Left ventricle myocardium inferior (tissue), 1 donor: ENCODE results near the gene FOXN4. TPM values are rescaled to one million over a fixed set of nuclear protein-coding genes. Genes with fewer than 3 reads are reported as not detected.

Experiments
- DNase-seq: peaks from one replicate; pipeline ENCODE4 v3.0.0-alpha.2; 2020
- H3K27ac ChIP-seq: fragments of 200-600 bp; replicated peaks from 2 replicates; pipeline ENCODE4 v1.8.0; 2021
- H3K27me3 ChIP-seq: fragments of 200-600 bp; 2 replicates; pipeline ENCODE4 v1.8.0; 2021; ENCODE audit warnings: low read depth
- H3K36me3 ChIP-seq: fragments of 200-600 bp; 2 replicates; pipeline ENCODE4 v1.8.0; 2021
- H3K4me1 ChIP-seq: fragments of 200-600 bp; 2 replicates; pipeline ENCODE4 v1.8.0; 2021
- H3K4me3 ChIP-seq: fragments of 200-600 bp; 2 replicates; pipeline ENCODE4 v1.8.0; 2021; ENCODE audit warnings: mild to moderate bottlenecking, moderate library complexity
- H3K9me3 ChIP-seq: fragments of 200-600 bp; replicated peaks from 2 replicates; pipeline ENCODE4 v1.8.0; 2021
- intact Hi-C: fragments of 100-400 bp; cut with micrococcal nuclease; formaldehyde crosslinking; loops from one replicate; pipeline ENCODE4 v1.11.0; 2022
- total RNA-seq: library from RNA; stranded (reverse); fragmentation: NEBNext Ultra II Directional; extraction: Animal tissue kit (Norgen Biotek cat#: 25700); gene quantifications from one replicate; pipeline ENCODE4 v1.2.1, GENCODE V29; 2021
- TF ChIP-seq, protein P1 (sequence below): fragments of 200-600 bp; IDR thresholded peaks from 2 replicates; pipeline ENCODE4 v1.8.0; 2021; ENCODE audit warnings: antibody characterized with exemption, mild to moderate bottlenecking, borderline replicate concordance
- donor health status: DM: no; HTN: yes; CAD: no; lungs with severe emphysema.

FOXN4 gene
- total RNA-seq, 1 donor from 2014 or later = not detected

DNA sequence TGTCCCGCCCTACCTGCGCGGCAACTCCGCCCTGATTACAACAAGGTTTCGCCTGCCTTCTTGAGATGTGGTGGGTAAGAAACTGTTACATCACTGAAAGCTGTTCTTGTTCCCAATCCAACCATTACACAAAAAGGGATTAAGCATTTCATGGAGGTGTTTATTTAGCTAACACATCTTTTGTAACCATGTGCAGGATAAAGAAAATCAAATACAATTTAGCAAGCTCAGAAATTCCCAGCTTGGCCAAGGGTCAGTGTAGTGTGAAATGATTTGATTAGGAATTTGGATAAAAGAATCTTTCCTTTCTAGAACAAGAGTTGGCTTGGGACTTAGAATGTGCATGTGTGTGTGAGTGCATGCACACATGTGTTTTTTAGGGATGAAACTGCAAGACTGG lies 6.3 kb downstream of the FOXN4 start:
- peaks cover 58% of the 10 kb centered on the region for H3K27me3 ChIP-seq
- DNase-seq = no peak

GRCh38 chr12:109302358-109302757 lies 6.7 kb downstream of the FOXN4 start:
- Histone ChIP-seq H3K9me3 (no peaks in the 10 kb centered on the region), H3K4me1 (no peaks in the 10 kb centered on the region), H3K4me3 (no peak overlapping the region), H3K36me3 (no peaks in the 10 kb centered on the region), H3K27me3 (peaks cover 54% of the 10 kb centered on the region), H3K27ac (no peak overlapping the region)
- TF ChIP-seq, protein P1, sequence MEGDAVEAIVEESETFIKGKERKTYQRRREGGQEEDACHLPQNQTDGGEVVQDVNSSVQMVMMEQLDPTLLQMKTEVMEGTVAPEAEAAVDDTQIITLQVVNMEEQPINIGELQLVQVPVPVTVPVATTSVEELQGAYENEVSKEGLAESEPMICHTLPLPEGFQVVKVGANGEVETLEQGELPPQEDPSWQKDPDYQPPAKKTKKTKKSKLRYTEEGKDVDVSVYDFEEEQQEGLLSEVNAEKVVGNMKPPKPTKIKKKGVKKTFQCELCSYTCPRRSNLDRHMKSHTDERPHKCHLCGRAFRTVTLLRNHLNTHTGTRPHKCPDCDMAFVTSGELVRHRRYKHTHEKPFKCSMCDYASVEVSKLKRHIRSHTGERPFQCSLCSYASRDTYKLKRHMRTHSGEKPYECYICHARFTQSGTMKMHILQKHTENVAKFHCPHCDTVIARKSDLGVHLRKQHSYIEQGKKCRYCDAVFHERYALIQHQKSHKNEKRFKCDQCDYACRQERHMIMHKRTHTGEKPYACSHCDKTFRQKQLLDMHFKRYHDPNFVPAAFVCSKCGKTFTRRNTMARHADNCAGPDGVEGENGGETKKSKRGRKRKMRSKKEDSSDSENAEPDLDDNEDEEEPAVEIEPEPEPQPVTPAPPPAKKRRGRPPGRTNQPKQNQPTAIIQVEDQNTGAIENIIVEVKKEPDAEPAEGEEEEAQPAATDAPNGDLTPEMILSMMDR = no peak
- DNase-seq = no peak
- intact Hi-C loops = no loop called here

More for the DNA sequence above, 6.3 kb downstream of the FOXN4 start:
- TF ChIP-seq, protein P1 = no peak
- no peaks in the 10 kb centered on the region for H3K4me1 ChIP-seq
- no peaks in the 10 kb centered on the region for H3K36me3 ChIP-seq
- H3K9me3 ChIP-seq = no peaks in the 10 kb centered on the region
- intact Hi-C loops = no loop called here
- H3K27ac ChIP-seq = no peak overlapping the region
- H3K4me3 ChIP-seq = no peak overlapping the region

- H3K27ac ChIP-seq = no peak overlapping the region
- no peaks in the 10 kb centered on the region for H3K4me1 ChIP-seq
- H3K27me3 ChIP-seq = peaks cover 47% of the 10 kb centered on the region
- DNase-seq = no peak
- TF ChIP-seq, protein P1 = no peak
- no peak overlapping the region for H3K4me3 ChIP-seq
- no peaks in the 10 kb centered on the region for H3K36me3 ChIP-seq
- no peaks in the 10 kb centered on the region for H3K9me3 ChIP-seq
- intact Hi-C loops = no loop called here
Observed at GRCh38 chr12:109301643-109302168, 7.4 kb downstream of the FOXN4 start.

- Histone ChIP-seq H3K27me3 (peaks cover 29% of the 10 kb centered on the region), H3K9me3 (no peaks in the 10 kb centered on the region), H3K4me1 (no peaks in the 10 kb centered on the region), H3K27ac (no peak overlapping the region), H3K4me3 (no peak overlapping the region), H3K36me3 (no peaks in the 10 kb centered on the region)
- intact Hi-C loops = no loop called here
- TF ChIP-seq, protein P1 = no peak
- DNase-seq = no peak
Observed at GRCh38 chr12:109299849-109300248, 9.2 kb downstream of the FOXN4 start.

GRCh38 chr12:109296431-109296830 lies 12.7 kb downstream of the FOXN4 start:
- Histone ChIP-seq H3K4me1 (peaks cover 8% of the 10 kb centered on the region), H3K9me3 (no peaks in the 10 kb centered on the region), H3K4me3 (no peak overlapping the region), H3K36me3 (no peaks in the 10 kb centered on the region), H3K27ac (no peak overlapping the region), H3K27me3 (peaks cover 19% of the 10 kb centered on the region)
- intact Hi-C loops = no loop called here
- no peak for DNase-seq
- TF ChIP-seq, protein P1 = no peak
